ENCODE measurements around the gene KRT17.

DNA sequence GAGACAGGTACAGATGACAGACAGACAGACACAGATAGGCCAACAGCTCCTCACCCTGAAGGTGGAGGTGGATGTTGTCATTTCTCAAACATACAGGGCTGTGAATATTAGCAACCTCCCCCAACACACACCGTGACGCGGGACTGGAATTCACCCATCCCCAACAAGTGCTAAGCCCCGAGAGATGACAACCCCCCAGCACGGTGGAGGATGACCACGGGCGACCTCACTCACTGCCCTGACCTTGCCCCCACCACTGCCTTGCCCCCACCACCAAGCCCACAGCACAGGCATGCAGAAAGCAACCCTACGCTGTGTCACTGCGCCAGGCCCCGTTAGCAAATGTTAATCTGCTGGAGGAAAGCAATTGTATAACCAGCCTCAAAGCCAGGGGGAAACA lies 4.9 kb upstream of the KRT17 start:
- TF ChIP-seq EP300 (IDR thresholded peaks at IDR 0.05; ENCODE audit: low read depth) = no peak
- no peak for TF ChIP-seq POLR2AphosphoS5 (IDR thresholded peaks at IDR 0.05)
- TF ChIP-seq, protein P1, sequence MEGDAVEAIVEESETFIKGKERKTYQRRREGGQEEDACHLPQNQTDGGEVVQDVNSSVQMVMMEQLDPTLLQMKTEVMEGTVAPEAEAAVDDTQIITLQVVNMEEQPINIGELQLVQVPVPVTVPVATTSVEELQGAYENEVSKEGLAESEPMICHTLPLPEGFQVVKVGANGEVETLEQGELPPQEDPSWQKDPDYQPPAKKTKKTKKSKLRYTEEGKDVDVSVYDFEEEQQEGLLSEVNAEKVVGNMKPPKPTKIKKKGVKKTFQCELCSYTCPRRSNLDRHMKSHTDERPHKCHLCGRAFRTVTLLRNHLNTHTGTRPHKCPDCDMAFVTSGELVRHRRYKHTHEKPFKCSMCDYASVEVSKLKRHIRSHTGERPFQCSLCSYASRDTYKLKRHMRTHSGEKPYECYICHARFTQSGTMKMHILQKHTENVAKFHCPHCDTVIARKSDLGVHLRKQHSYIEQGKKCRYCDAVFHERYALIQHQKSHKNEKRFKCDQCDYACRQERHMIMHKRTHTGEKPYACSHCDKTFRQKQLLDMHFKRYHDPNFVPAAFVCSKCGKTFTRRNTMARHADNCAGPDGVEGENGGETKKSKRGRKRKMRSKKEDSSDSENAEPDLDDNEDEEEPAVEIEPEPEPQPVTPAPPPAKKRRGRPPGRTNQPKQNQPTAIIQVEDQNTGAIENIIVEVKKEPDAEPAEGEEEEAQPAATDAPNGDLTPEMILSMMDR (IDR thresholded peaks at IDR 0.05) = no peak
- TF ChIP-seq POLR2A (IDR thresholded peaks at IDR 0.05) = no peak
